Activated T-helper 1 cell treated with Interleukin-2 at 50 U/mL for 16 hours (primary cell): ENCODE measurements around the gene PRELID2.

ENCODE experiments used
- DNase-seq: peaks from one replicate; pipeline ENCODE4 v3.0.0-alpha.2; 2020; ENCODE audit warnings: low read depth

Gene PRELID2

DNA sequence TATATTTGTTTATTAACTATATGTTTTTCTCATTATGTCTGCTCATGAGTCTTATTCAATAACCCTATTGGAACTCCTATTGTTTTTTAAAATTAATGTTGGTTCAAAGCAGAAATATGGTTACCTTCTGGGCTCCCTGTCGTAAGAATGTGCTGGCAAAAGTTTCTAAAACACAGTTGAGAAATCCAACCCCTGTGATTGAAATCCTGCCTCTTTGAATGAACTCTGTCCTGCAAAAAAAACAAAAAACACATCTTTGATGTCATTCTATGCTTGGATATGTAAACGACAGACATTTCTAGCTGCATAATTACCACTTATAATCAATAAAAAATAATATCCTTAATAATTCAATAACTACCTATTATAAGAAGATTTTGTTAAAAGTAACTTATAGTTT, 38.8 kb downstream of the PRELID2 start:
- no peak for DNase-seq

- DNase-seq: no peak
Measured at GRCh38 chr5:145793574-145793973, 41.6 kb downstream of the PRELID2 start.

DNA sequence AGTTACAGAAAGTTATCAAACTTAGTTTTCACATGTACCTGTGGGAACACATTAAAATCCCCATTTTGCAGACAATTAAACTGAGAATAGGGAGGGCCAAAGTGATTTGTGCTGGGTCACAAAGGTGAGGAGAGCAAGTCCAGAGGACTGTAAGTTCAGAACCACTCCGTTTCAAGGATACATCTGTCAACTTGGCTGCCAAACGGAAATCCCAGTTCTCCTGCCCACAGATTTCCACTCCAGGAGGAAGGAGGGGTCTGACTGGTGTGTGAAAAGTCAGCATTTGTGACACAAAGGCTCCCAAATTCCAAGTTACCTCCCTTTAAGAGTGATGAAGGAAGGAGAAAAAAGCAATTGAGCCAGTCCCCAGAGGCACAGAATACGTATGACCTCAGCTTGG, 42.3 kb downstream of the PRELID2 start:
- DNase-seq: no peak

DNA sequence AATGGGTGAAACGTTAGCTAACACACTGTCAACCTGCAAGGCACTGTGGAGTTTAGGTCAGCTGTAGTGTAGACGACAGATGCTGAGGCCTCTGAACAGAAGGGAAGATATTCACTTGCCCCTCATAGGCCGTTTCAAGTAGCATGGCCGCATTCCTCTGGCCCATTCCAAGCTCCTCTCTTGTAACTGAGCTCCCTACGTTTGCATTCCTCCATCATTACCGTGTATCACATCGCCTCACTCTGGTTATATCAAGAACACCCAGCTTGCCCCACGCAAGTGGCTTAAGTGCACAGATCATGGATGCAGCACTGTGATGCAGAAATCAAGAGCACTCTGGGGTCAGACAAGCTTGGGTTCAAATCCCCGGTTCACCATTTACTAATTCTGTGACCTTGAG, 43.3 kb downstream of the PRELID2 start:
- no peak for DNase-seq

- no peak for DNase-seq
Measured at GRCh38 chr5:145787996-145788395, 47.1 kb downstream of the PRELID2 start.

DNA sequence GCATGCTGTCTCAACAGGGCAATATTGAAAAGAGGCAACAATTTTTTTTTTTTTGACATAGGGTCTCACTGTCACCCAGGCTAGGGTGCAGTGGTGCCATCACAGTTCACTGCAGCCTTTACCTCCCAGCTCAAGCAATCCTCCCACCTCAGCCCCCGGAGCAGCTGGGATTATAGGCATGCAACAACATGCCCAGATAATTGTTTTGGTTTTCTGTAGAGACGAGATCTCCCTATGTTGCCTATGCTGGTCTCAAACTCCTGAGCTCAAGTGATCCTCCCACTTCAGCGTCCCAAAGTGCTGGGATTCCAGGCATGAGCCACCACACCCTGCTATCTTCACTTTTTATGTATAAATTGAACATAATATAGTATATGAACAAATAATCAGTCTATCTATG, 47.6 kb downstream of the PRELID2 start:
- DNase-seq: no peak

DNA sequence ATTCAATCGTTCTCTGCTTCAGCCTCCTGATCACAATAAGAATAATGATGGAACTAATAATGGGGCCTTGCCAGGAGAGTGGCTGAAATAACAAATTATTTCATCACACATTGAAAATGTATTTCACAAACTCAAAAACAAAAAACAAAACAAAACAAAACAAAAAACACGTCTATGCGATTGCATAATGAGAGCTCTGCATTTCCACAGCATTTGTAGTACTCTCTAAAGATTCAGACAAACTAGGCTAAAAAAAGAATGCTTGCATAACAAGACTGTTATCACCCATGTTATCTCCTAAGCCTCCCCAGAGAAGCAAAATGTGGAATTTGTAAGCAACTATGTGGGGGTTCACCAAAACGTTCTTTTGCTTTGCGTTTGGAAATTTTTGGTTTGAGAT, 48.1 kb downstream of the PRELID2 start:
- DNase-seq: no peak

- DNase-seq: no peak
Measured at GRCh38 chr5:145780982-145781381, 54.2 kb downstream of the PRELID2 start.

GRCh38 chr5:145778144-145778900, 56.8 kb downstream of the PRELID2 start:
- DNase-seq: no peak

GRCh38 chr5:145777445-145778063, 57.6 kb downstream of the PRELID2 start:
- DNase-seq: no peak

GRCh38 chr5:145776886-145777285, 58.3 kb downstream of the PRELID2 start:
- no peak for DNase-seq

DNA sequence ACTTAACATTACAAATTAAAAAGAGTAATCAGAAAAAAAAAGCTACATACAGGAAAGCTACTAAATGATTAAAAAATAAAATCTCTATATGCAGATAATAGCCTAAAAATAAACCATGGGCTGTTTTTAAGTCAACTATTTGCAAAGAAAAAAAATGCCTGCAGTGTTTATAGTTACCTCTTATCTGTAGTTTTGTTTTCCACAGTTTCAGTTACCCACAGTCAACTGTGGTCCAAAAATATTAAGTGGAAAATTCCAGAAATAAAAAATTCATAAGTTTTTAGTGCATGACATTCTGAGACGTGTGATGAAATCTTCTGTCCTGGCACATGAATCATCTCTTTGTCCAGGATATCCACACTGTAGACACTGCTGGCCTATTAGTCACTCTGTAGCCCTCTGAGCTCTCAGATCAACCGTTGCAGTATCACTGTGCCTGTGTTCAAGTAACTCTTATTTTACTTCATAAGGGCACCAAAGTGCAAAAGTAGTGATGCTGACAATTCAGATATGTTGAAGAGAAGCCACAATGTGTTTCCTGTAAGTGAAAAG, 59.2 kb downstream of the PRELID2 start:
- no peak for DNase-seq

DNA sequence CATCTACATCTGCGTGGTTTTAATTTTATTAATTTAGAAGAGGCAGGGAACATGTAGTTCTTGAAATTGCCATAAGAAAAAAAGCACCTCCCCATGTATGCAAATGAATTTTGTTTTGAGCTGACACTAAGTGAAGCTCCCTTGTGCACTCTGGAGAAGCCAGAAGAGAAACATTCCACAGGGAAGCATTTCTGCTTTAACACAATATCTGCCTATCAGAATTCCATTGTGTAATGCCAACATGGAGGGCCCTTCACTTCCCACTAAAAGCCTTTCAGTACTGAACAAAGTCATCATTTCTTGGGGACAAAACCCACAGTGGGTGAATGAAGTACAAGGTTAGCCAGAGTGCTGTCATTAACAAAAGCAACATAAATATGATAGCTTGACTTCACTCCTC, 59.7 kb downstream of the PRELID2 start:
- no peak for DNase-seq

DNA sequence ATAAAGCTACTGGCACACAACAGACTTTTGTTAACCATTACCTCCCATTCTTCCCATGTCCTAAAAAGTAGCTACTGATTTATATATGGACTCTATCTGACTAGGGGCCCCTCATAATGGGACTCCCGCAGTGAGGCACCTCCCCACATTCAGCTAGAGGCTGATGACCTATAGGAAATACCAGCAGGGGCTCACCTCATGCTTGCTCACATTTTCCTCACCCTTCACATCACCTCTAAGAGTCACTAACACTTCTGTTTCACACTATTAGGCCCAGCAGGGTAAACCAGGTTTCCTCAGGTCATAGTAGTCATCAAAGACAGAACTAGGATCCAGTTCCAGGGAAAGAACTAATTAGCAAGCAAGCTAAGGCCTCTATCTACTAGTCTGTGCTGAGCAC, 60.7 kb downstream of the PRELID2 start:
- DNase-seq: no peak

DNA sequence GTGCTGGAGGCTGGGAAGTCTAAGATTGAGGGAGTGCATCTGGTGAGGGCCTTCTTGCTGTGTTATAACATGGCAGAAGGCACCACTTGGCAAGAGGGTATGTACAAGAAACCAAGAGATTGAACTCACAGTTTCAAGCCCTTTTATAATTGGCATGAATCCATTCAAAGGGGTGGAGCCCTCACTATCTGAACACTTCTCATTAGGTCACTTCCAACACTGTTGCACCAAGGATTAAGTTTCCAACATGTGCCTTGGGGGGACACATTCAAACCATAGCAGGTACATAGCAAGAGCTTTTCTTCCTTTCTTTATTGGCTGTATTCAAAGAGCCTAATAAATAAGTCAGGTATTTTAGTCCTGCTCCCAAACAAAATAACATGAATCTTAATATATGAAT, 62.7 kb downstream of the PRELID2 start:
- no peak for DNase-seq

DNA sequence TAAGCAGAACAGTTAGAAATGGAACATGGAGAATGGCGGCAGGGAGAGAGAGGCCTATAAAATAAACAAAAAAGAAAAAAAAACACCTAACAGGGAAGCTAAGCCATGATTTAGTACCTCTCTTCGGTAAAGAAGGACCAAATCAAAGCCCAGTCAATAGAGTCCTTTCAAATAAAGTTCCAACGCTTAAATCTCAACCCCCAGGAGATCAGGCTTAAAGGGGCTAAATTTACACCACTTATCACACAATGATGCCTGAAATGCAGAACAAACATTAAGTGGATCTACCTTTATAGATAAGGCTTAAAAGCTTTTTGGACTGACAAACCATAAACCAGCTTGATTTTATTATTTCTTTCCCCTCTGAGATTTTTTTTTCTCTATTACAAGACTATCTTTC, 66.3 kb downstream of the PRELID2 start:
- no peak for DNase-seq

DNA sequence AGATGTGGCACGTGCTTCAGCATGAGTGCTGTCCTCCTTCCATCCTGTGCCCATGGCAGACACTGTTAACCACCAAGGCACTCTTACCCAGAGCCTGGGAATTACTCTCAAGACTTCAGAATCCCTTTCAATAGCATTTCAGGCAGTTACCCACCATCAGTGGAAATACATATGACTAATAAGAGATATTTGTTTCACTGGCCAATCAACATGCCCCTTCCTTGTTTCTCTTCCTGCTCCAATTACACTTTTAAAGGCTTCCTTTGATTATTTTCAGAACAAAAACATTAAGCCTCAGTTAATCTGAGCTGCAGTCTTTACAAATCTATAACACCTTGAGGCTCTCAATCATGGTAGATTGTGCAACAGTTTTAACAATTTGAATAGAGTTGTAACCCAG, 70.8 kb downstream of the PRELID2 start:
- DNase-seq: no peak

GRCh38 chr5:145762833-145763232, 72.3 kb downstream of the PRELID2 start:
- DNase-seq: no peak

DNA sequence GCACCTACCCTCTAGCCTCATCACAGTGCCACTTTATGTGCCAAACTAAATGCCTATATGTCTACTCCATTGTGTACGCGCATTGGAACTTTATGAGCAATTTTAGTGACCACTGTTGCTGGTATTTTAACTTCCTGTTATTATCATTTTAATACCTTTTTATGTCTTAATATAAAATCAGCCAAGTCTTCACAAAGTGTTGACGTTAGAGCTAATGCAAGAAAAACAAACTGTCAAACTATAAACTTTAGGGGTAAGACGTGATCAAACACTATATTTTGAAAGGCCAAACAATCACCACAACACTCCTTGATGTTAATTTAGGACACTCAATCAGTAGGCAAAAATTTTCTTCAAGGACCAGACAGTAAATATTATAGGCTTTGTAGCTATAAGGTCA, 73.9 kb downstream of the PRELID2 start:
- no peak for DNase-seq

DNA sequence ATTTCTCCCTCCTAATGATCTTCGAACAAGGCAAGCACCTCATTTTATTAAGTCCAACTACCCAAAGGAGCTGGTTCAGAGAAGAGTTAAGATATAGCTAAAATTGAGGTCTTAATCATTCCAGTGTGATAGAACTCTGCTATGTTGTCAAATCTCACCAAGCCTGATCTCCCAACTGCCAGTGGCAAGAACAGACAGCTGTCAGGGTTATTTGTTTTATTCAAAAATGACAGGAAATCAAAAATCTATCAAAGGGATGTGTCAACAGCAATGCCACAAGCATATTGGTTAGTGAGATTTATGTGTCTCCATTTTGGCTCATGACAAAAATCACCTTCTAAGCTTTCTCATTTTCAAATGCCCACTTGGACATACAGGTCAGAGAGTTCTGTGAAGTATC, 74.5 kb downstream of the PRELID2 start:
- DNase-seq: no peak

- no peak for DNase-seq
Measured at GRCh38 chr5:145752947-145753346, 82.2 kb downstream of the PRELID2 start.

GRCh38 chr5:145752534-145752933, 82.6 kb downstream of the PRELID2 start:
- no peak for DNase-seq

DNA sequence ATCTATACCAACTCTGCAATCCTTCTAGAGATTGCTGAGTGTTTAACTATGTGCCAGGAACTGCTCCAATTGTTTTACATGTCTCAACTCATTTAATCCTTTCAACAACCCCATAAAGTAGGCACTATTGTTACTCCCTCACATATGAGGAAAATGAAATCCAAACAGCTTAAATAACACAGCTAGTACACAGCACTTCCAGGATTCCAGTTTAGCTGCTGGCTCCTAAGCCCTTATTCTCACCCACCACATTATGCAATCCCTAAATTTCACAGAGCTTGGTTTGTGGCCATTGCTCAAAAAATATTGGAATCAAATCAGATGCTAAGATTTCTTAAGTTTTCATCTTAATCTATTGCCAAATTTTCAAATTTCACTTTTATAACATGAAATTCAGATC, 84.9 kb downstream of the PRELID2 start:
- no peak for DNase-seq
